KMS-11 (cell line): ENCODE data around the gene SEH1L.
"Not testable (repeated sequence)": the region's sequence is repeated elsewhere in the genome, so short reads cannot be mapped to it uniquely, and the experiment has no call there.

Experiments used
- H2AFZ ChIP-seq: fragments of 200-600 bp; sonication (generic); 2 replicates; pipeline ENCODE4 v1.6.1; 2016; ENCODE audit warnings: antibody characterized with exemption, mixed run types, low read depth
- H3K27ac ChIP-seq: fragments of 200-600 bp; sonication (generic); 2 replicates; pipeline ENCODE4 v1.6.1; 2016; ENCODE audit warnings: mild to moderate bottlenecking, mixed run types
- H3K27me3 ChIP-seq: fragments of 200-600 bp; sonication (generic); 2 replicates; pipeline ENCODE4 v1.6.1; 2017; ENCODE audit warnings: mild to moderate bottlenecking, low read depth, mixed run types, moderate library complexity; ENCODE audit not compliant: insufficient read depth
- H3K36me3 ChIP-seq: fragments of 200-600 bp; sonication (generic); 2 replicates; pipeline ENCODE4 v1.6.1; 2017; ENCODE audit warnings: mild to moderate bottlenecking, mixed run types; ENCODE audit not compliant: insufficient read depth
- H3K4me1 ChIP-seq: fragments of 200-600 bp; sonication (generic); 2 replicates; pipeline ENCODE4 v1.6.1; 2016; ENCODE audit warnings: mild to moderate bottlenecking, low read depth, mixed run types; ENCODE audit not compliant: poor library complexity, severe bottlenecking
- H3K4me2 ChIP-seq: fragments of 200-600 bp; sonication (generic); 2 replicates; pipeline ENCODE4 v1.7.0; 2016; ENCODE audit warnings: mild to moderate bottlenecking, mixed run types
- H3K4me3 ChIP-seq: fragments of 200-600 bp; sonication (generic); IDR thresholded peaks from 2 replicates; pipeline ENCODE4 v1.6.1; 2017; ENCODE audit warnings: low read depth, low read length, mixed read lengths; ENCODE audit not compliant: insufficient read depth
- H3K79me2 ChIP-seq: fragments of 200-600 bp; sonication (generic); 2 replicates; pipeline ENCODE4 v1.6.1; 2016; ENCODE audit warnings: low read depth, mixed run types; ENCODE audit not compliant: insufficient read depth
- H3K9ac ChIP-seq: fragments of 200-600 bp; sonication (generic); 2 replicates; pipeline ENCODE4 v1.6.1; 2016; ENCODE audit warnings: mild to moderate bottlenecking, mixed run types
- H4K20me1 ChIP-seq: fragments of 200-600 bp; sonication (generic); 2 replicates; pipeline ENCODE4 v1.6.1; 2016; ENCODE audit warnings: mild to moderate bottlenecking, mixed run types; ENCODE audit not compliant: insufficient read depth
- TF ChIP-seq, protein P1 (sequence below): fragments of 200-600 bp; sonication (generic); conservative IDR thresholded peaks from 2 replicates; pipeline ENCODE4 v1.6.1; 2017; ENCODE audit warnings: low read depth, mild to moderate bottlenecking, antibody characterized with exemption, low read length, moderate library complexity, mixed read lengths

SEH1L gene

DNA sequence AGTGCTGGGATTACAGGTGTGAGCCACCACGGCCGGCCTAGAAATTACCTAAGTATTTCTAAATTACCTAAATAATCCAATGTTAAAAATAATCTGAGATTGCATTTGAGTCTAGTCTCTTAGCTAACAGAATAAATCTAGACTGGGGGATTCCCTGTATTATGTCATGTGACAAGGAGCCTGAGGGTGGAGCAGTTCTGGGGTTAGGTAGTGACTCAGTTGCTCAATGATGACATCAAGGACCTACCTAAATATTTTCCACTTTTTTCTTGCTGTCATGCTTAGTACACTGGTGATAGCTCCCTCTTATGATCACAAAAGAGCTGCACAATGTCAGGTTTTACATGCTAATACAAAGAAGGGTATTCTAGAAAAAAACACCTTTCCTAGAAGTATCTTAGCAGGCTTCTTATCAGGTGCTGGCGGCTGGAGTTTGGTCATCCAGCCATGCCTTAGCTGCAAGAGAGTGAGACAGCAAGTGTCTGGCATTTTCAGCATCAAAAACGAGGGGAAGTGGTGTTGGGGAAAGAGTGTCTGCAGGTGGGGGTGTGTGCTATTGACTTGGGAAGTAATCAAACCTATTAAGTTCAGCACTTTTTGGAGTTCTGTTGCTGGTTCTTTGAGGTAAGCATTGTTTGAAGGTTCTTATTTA is 25.9 kb downstream of the SEH1L start:
- no peaks in the 10 kb centered on the region for H3K4me1 ChIP-seq
- H2AFZ ChIP-seq: no peak overlapping the region

DNA sequence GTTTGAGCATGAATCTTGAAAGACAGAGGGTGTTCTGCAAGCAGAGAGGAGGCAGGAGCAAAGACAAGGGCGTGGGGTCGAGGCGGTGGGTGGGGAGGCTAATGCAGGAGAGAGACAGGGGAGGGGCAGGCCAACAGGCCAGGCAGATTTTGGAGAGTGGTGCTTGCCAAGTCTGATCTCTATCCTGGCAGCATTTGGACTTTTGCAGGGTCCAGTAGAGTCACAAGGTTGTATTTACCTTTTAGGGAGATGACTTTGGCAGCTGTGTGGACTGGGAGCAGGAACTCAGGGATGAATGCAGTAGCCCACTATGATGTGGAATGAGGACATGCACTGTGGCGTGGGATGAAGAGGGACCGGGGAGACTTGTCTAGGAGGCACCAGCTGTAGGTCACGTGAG is 27.7 kb downstream of the SEH1L start:
- Histone ChIP-seq H3K4me3 (no peak overlapping the region), H3K4me1 (no peaks in the 10 kb centered on the region)
- TF ChIP-seq, protein P1, sequence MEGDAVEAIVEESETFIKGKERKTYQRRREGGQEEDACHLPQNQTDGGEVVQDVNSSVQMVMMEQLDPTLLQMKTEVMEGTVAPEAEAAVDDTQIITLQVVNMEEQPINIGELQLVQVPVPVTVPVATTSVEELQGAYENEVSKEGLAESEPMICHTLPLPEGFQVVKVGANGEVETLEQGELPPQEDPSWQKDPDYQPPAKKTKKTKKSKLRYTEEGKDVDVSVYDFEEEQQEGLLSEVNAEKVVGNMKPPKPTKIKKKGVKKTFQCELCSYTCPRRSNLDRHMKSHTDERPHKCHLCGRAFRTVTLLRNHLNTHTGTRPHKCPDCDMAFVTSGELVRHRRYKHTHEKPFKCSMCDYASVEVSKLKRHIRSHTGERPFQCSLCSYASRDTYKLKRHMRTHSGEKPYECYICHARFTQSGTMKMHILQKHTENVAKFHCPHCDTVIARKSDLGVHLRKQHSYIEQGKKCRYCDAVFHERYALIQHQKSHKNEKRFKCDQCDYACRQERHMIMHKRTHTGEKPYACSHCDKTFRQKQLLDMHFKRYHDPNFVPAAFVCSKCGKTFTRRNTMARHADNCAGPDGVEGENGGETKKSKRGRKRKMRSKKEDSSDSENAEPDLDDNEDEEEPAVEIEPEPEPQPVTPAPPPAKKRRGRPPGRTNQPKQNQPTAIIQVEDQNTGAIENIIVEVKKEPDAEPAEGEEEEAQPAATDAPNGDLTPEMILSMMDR: no peak

More for the DNA sequence above, 25.9 kb downstream of the SEH1L start:
- no peaks in the 10 kb centered on the region for H3K27me3 ChIP-seq
- H3K4me2 ChIP-seq: no peak overlapping the region
- TF ChIP-seq, protein P1: no peak
- H3K36me3 ChIP-seq: no peaks in the 10 kb centered on the region; the same call in 1 of the 2 replicates
- H3K9ac ChIP-seq: no peak overlapping the region
- no peaks in the 10 kb centered on the region for H4K20me1 ChIP-seq
- H3K4me3 ChIP-seq: no peak overlapping the region
- no peak overlapping the region for H3K27ac ChIP-seq
- H3K79me2 ChIP-seq: no peaks in the 10 kb centered on the region

DNA sequence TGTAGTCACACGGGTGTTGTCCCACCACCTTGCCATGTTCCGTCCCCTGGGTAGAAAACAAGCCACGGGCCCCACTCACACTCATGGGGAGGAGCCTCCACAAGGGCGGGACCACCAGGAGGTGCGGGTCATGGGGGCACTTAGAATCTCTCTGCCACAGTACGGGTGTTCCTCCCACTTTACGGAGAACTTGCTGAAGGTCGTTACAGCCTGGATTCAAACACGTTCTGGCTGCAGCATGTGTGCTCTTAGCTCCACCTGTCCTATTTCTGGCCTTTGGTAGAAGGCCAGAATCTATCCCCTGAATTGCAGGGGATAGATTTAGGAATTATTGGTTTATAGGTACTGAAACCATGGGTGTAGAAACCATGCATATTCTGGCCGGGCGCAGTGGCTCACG is 28.5 kb downstream of the SEH1L start:
- H3K4me3 ChIP-seq: no peak overlapping the region
- no peaks in the 10 kb centered on the region for H3K79me2 ChIP-seq
- H3K27me3 ChIP-seq: no peaks in the 10 kb centered on the region
- no peak overlapping the region for H3K4me2 ChIP-seq
- H4K20me1 ChIP-seq: no peaks in the 10 kb centered on the region
- TF ChIP-seq, protein P1: no peak
- no peaks in the 10 kb centered on the region for H3K4me1 ChIP-seq
- H3K9ac ChIP-seq: no peak overlapping the region
- H3K27ac ChIP-seq: no peak overlapping the region
- H3K36me3 ChIP-seq: no peaks in the 10 kb centered on the region; the same call in 1 of the 2 replicates
- H2AFZ ChIP-seq: no peak overlapping the region

More for the DNA sequence above, 27.7 kb downstream of the SEH1L start:
- Histone ChIP-seq H3K9ac (no peak overlapping the region), H3K36me3 (no peaks in the 10 kb centered on the region; the same call in 1 of the 2 replicates), H4K20me1 (no peaks in the 10 kb centered on the region), H3K27me3 (no peaks in the 10 kb centered on the region), H3K27ac (no peak overlapping the region), H3K79me2 (no peaks in the 10 kb centered on the region), H2AFZ (no peak overlapping the region), H3K4me2 (no peak overlapping the region)

DNA sequence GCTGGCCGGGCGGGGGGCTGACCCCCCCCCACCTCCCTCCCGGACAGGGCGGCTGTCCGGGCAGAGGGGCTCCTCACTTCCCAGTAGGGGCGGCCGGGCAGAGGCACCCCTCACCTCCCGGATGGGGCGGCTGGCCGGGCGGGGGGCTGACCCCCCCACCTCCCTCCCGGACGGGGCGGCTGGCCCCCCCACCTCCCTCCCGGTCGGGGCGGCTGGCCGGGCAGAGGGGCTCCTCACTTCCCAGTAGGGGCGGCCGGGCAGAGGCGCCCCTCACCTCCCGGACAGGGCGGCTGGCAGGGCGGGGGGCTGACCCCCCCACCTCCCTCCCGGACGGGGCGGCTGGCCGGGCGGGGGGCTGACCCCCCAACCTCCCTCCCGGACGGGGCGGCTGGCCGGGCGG is 32.3 kb downstream of the SEH1L start:
- H3K36me3 ChIP-seq, H3K4me3 ChIP-seq, H3K4me2 ChIP-seq, H3K79me2 ChIP-seq, H4K20me1 ChIP-seq, H2AFZ ChIP-seq, H3K27me3 ChIP-seq, H3K4me1 ChIP-seq, H3K27ac ChIP-seq, H3K9ac ChIP-seq: not testable (repeated sequence)

DNA sequence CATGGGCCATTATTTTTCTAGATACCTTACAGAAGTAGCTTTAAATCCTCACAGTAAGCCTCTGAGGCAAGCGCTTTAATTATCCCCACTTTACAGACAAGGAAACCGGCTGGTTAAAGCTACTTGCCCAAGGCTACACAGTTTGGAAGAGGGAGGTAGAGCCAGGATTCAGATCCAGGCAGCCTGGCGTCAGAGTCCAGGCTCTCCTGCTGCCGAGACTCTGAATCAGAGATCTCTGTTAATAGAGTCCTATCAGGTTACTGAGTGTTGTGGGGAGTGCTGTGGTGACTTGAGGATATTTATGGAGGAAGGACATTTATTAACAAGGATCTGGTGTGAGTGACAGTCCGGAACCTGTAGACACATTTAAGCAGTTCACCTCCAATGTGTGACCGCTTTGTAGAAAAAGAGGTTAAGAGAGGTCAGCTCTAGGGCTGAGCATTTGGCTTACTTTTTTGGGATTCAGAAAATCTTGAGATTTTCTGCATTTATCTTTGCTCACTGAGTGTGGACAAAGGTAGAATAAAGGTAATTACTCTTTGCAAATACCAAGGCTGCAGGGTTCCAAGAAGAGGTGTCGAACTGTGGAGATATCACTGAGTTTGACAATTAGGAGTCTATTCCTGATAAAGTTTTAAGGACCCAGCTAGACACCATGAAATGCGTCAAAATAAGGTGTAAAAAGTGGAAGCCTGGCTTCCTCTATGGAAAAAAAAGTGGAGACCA is 41.7 kb downstream of the SEH1L start:
- H4K20me1 ChIP-seq: peaks cover 3% of the 10 kb centered on the region
- H3K4me3 ChIP-seq: no peak overlapping the region
- TF ChIP-seq, protein P1: no peak
- no peaks in the 10 kb centered on the region for H3K36me3 ChIP-seq
- no peak overlapping the region; the same call in 1 of the 2 replicates for H3K4me2 ChIP-seq
- peaks cover 18% of the 10 kb centered on the region for H3K4me1 ChIP-seq
- H3K79me2 ChIP-seq: peaks cover 33% of the 10 kb centered on the region
- no peaks in the 10 kb centered on the region for H3K27me3 ChIP-seq
- H2AFZ ChIP-seq: no peak overlapping the region
- H3K9ac ChIP-seq: no peak overlapping the region
- no peak overlapping the region for H3K27ac ChIP-seq
